NCI-H2107 (cell line): Measurements from ENCODE around the gene JARID2.

Source experiments
- DNase-seq: peaks from one replicate; lab custom pipeline; 2025; lab: John Stamatoyannopoulos, UW

JARID2 gene

DNA sequence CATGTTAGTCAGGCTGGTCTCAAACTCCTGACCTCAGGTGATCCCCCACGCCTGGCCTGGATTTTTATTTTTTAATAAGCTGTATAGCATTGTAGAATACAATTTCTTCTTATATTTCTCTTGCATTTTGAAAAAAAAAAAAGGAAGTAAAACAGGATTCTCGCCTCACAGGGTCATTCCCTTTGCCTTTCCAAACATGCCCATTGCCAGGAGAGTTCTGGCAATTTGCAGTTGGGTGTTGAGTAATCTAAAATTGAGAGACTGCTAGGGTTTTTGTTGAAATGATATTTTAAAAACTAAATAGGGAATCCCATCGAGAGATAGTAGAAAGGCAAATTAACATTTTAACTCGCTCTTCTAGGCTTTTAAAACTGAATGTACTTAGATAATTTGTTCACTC lies 196.1 kb downstream of the JARID2 start:
- DNase-seq = no peak

DNA sequence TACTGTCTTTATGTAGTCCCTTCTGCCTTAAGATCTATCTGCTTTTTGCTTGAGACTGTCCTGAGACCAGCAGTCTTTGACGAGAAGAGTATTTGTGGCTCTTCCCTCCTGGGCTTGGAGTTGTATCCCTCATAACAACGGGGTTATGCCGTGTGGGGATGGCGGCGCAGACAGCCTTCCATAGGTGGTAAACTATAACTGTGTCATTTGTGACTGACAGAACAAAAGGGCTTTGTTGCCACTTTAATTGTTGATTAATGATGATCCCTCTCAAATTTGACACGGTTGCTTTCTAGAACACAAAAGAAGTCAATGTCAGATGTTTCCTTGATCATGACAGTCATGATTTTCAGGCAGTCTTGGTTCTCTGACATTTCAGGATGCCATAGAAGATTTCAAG lies 196.6 kb downstream of the JARID2 start:
- no peak for DNase-seq

DNA sequence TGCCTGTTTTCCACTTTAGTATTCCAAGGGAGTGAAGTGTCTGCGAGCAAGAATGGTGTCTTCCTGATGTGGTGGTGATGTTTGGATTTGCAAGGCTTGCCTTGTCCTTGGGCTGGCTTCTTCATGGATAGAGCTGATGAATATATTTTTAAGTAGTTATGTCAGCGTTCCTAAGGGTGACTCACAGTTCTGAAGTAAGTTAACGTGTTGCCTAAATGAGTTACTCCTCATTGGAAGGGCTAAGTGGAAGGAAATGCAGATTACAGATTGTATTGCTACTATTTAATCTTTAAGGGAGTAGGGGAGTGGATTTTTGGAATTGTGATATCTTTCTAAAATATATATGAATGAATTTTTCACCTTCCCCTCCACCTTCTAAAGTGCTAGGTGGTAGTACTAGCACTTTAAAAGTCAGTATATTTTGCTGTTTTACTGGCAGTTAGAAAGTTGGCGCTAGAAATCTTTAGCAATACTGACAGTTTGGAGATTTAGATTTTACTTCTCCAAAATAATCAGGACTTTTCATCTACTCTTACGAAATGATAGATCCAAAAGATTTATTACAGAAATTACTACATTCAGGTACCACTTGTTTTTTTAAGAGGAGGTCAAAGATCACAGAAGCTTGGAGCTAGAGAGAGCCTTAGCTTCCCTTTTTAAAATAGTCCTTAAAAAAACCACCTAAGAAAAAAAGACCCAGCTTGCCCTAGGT lies 197.4 kb downstream of the JARID2 start:
- DNase-seq = no peak

DNA sequence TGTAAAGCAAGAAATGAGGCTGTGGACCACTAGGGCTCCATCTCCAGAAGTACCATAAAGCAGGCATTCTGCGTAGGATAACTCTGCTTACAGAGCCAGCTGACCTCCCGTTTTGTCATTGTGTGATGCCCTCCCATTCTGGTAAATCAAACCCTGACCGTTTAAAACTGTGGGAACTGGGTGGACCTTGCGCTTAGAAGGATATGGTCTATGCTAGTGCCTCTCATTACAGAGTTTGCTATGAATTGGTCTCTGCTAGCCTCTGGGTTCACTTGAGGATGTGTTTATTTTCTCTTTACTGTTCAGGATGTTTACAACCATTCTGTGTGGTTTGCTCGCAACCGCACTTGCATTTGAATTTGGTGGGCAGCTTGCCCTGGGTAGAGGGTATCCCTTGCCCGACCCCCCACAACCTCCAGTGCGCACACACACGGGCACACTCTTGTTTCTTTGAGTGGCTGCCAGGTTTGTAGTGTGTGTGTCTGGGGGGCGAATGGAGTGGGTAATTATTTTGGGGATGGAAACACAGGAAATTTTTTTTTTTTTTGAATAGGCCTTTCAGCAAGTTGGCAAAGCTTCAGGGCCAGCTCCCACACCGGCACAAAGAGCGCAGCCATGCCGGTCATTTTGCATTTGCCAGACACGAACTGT lies 198.3 kb downstream of the JARID2 start:
- no peak for DNase-seq

DNA sequence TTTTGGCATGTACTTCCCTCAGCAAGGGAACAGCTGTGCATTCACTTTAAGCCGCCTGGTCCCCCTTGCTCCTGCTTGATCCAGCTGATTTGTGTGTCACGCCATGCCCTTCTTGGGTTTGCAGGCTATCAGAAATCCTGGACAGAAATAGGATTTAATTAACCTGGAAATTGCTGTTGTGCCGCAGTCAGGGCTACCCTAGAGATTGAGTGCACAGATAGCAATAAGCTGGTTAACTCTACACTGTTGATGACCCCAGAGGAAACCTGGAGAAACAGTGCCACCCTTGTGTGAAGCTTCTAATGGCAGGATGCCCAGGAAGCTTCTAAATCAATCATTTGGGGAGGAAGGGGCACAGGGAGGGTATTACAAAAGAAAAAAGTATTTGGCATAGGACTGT lies 199.0 kb downstream of the JARID2 start:
- DNase-seq = no peak

DNA sequence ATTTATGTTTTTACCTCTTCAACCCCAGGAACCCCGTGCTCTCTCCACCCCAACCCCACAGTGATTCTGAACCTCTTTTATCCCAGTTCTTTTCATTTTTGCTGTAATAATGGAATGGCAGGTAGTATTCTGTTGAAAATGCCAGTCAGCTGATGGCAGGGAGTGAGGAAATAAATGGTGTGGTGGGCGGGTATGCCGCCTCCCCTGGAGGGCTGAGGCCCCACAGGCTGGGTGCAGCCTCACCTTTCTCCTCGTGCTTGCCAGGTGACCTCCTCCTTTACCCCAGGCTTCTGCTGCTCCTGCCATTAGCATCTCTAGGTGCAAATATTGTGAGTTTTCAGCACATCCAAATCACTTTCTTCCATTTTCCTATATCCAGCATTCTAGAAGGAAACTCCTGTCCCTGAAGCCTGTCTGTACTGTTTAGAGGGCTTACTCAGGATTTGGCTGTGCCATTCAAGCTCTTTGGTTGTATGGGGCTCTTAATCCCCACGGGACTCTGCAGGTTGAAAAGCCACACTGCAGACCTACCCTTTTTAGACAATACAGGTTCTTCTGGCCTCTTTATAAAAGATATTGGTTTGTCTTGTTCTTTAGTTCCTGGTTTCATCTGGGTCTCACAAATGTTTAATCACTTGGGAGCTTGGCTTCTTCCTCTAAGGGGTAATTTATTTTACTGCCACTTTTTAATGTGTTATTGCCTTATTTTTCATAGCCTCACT lies 201.8 kb downstream of the JARID2 start:
- no peak for DNase-seq

DNA sequence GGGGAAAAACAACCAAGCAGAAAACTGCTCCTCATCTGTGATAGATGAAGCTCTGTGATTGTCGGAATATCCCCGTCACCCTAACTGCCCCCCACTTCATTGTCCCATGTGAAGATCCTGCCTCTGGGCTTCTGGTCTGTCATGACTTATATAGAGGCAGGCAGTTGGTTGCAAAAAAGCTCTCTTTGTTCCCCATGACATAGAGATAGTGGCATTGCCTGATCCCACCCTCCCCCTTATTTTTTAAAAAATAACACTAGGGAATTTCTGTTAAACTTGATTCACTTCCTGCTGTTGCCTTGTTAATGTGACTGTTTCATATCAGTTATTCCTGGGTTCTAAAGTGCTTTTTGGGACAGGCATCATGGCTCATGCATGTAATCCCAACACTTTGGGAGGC lies 203.1 kb downstream of the JARID2 start:
- DNase-seq = no peak

DNA sequence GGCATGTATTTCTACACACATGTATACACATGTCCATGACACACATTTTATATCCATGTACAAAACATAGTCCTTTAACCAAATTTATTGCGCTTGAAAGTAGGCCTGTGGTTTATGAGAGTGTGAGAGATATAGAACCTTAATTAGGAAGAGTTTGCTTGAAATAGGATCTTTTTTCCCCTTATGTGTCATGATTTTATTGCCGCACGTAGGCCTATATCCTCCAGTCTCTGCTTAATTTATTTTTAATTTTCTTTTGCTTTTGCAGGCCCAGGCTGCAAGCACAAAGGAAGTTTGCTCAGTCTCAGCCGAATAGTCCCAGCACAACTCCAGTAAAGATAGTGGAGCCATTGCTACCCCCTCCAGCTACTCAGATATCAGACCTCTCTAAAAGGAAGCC lies 205.9 kb downstream of the JARID2 start:
- no peak for DNase-seq

DNA sequence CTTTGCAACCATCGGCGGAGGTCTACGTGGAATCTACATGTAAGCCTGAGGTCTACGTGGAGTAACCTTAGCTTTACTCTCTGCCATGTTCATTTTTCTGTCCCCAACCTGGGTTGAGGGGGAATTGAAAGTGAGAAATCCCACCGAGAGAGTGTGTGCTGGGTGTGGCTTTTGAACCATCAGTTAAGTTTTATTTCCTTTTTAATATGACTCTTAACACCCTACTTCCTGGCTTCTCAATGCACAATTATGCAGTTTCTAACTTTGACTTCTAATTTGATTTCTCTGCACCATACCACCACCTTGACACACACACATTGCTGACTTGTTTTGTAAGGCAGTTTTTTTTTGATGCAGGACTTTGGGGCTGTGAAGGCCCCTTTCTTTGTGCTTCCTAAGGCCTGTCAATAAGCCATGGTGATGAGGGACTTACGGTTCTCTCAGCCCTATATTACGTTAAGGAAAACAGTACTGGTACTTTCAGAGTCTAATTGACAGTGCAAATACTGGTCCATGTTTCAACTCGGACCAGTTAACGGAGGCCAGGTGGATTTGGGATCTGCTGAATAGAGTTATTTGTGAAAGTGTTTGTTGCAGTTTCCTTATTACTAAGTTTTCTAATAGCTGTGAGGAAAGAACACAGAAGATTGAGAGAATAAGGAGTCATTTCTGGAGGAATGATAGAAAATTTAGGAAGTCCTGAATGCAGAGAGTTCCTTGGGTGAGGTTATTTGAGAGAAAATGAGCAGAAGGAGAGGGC lies 206.5 kb downstream of the JARID2 start:
- no peak for DNase-seq

DNA sequence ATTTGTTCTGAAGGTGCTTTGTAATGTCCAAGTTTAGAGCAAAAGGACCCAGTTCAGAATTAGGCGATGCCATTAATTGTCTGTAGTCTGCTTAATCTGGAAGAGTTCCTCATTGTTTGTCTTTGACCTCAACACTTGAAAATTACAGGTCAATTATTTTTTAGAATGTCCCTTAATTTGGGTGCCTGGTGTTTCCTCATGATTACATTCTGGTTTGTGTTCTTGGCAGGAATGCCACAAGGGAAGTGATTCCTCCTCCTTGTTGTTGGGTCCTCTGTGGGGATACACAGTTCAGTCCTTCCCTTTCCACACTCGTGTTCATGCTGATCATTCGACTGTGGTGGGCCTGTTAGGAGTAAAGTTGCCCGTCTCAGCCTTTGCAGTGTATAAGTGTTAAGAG lies 207.3 kb downstream of the JARID2 start:
- no peak for DNase-seq

DNA sequence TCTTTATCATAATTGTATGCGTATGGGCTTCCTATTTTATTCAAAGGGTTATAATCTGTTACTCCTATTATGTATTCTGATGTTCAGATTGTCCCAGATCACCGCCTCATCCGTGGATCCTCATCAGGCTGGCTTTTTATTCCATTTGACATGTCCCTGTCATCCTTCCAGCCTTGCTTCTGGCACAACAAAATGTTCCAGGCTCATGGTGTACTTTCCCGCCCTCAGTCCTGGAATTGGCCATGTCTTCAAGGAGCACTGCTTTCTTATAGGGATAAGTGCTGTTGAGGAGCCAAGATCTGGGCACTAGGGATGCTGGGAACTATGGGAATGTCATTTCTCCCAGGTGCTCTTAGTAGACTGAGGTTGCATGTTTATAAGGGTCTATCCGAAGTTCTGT lies 207.8 kb downstream of the JARID2 start:
- no peak for DNase-seq

DNA sequence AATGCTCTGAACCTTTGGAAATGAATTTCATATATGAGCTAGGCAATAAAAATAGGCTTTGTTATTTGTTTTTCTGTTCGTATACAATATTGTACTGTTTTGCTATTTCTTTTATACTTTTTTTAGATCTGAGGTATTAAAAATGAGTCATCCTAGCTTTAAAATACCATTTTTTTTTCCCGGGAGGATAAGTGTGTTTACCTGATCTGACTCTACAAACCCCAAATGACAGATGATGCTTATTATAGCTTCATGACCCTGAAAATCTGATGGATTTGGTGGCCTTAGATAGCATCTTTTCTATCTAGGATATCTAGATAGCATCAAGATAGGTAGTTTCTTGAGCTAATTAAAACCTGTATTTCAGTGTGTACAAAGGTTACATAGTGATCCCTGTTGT lies 210.6 kb downstream of the JARID2 start:
- DNase-seq = no peak

DNA sequence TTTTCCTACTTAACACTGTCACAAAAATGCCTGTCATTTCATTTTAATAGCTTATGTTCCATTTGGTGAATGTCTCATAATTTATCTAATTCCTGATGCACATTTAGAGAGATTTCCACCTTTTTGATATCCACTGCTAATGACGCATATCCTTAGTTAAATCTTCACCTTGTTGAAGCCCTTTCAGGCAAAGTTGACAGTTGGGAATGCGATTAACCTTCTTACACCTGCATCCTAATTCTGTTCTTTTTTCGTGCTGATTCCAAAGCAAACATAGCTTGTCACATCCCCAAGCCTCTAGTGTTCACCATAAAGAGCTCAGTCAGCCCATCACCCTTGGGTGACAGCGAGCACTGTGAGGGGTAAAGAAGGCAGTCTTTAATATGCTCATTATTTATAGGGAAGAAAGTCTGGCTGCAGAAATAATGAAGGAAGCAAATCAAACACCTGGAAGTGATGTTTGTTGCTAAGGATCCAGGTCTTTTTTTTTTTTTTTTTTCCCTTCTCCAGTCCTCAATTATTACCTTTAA lies 211.3 kb downstream of the JARID2 start:
- DNase-seq = no peak

DNA sequence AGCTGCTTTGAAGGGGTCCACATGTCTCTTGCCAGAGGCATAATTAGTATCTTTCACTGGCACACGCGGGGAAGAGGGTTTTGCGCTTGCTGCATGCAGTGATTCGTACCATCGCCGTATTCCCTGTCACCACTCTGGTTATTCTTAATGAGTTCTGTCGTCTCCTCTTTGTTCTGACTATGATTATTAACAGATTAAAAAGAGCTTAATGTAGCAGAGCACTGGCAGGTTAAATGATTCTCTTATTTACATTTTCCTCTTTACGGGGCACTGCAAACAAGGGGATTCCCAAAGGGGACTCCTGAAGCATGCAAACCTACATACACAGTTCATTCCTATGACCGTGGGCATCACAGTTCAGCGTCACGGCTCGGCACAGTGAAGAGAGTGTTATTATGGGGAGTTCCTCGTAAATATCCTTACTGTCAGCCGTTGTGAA lies 212.2 kb downstream of the JARID2 start:
- no peak for DNase-seq

DNA sequence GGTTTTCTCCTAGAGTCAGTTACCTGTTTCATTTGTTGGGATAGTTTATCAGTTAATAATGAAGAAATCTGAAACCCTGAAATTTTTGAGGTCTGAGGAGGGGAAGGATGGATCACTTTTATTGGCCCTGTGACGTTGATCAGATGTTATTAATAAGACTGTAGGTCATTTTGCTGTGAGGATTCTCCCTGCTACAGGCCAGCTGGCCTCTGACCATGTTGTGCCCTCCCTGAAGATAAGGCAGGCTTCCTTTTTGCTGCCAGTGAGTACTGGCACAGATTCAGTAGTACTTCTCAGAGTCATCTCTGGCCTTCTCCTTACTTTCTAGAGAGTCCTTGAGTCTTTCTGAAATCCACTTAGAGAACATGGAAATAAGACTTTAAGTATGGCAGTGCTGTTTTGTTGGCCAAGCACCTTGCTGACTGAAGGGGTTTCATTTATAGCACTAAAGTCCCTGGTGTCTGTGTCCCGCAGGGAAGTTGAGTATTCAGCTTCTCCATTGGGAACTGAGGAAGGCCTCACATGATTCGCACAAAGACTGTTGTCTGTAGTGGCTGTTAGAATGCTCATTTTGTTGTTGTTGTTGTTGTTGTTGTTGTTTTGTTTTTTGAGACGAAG lies 214.3 kb downstream of the JARID2 start:
- DNase-seq = no peak

DNA sequence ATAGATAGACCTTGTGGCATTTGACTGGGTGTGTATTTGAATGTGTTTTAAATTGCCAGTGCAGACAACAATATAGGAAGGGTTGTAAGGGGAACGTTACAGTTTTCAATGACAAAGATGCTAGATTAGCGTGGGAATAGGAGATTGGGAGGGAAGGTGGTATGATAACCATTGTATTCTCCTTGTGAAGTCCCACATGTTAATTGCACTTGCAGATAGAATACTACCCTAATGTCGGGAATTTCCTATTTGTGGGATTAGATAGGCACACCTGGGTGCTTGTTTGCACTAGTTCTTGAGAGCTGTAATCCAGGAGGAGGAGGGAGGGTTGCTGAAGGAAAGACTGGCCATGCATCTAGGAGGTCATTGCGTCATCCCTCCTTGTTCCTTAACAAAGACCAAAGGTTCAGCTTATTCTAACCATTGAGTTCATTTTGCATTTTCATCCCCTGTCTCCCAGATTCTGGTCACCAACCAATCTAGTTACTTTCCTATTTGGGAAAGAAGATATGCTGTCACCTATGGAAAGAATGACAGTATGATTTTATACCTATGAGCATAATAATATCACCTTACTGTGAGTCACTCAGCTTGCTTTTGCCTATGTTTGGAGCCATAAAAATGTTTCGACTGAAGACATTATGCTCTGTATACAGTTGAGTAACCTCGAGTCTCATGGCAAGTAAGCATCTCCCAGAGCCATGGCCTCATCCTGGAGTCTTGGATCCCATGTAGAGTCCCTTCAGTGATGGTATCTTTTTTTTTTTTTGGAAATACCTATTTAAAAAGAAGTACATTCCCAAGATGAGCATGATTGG lies 215.5 kb downstream of the JARID2 start:
- DNase-seq = no peak

DNA sequence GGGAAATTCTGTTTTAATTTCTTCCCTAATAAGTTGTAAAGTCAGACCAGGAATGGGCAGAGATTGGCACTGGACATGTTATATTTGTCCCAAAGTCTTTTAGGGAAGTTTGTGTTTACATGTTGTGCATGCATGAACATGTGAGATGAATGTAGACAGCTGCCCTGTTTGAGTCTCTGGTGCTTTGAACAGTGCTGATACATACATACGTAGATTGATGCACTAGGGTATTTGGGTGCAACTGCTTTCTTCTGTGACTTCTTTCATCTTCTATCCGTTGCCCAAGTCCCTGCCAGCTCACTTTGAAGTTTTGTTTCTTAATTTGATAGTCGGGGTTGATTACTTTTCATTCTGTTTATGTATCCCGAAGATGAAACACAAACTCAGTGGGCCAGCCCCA lies 216.4 kb downstream of the JARID2 start:
- no peak for DNase-seq

DNA sequence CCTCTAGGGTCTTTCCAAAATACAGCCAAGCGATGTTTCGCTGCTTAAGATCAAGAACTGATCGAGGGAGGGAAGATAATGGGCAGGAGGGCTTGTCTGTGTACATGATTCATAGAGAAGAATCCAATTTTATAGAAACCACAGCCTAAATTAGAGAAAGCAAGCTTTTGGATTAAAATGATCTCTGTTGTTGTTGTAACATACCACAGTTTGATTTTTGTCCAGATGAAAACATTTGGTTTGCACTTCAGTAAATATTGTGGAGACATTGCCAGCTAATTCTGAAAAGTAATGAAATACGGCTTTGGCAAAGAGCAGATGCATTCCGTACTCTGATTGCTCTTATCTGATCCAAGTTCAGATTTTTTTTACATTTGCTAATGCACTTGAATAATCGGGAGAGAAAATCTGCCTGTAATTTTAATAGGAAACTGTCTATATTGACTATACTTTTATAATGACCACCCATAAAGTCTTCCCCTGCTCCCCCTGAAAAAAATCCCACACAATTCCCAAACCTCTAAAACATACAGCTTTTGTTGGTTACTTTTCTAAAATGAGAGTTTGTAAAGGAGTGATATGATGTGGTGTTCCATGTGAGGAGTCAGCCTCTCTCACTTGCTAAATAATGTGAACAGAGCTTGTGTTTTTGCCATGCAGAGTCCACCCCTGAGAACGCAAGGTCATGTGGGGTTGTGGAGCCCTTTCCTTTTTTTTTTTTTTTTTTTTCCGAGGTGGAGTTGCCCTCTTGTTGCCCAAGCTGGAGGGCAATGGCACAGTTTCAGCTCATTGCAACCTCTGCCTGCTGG lies 217.1 kb downstream of the JARID2 start:
- no peak for DNase-seq

DNA sequence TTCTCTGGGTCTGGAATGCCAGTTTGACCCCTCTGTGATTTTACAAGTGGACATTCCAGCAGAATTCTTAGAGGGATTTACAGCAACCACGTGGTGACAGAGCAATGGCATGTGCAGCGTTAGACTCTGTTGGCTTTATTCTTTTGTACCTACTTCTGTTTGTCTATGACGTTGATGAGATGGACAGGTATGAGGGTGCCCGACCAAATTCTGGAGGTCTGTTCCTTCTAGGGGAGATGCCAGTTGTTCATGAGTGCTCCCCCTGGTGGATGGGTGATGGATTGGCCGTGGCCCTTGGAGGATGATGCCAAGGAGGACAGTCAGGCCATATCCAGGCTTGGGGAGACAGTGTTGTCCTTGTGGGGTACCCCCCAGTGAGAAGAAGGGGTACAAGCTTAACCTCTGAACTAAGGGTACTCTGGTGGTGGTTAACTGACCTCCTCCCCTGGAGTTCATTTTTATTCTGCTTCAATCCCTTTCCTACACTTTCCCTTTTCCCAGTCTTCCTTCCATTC lies 218.4 kb downstream of the JARID2 start:
- no peak for DNase-seq

DNA sequence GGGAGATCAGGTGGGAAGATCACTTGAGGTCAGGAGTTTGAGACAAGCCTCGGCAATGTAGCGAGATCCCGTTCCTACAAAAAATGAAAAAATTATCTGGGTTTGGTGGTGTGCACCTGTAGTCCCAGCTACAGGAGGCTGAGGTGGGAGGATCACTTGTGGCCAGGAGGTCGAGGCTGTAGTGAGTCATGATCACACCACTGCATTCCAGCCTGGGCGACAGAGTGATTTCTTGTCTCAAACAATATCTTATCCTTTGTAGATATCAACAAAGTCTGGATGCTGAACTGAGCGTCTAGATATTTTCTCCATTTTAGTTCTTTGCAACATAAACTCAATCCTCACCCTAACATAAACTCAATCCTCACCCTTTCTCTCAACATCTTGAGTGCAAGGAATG lies 219.3 kb downstream of the JARID2 start:
- DNase-seq = no peak
